SIG-M5 treated with dmso at 0.1 percent for 504 hours (cell line): ENCODE measurements around the gene DECR2.

Source experiments
- DNase-seq: peaks from one replicate; lab custom pipeline; 2025; ENCODE audit not compliant: unreplicated experiment; lab: John Stamatoyannopoulos, UW

The DECR2 gene

DNA sequence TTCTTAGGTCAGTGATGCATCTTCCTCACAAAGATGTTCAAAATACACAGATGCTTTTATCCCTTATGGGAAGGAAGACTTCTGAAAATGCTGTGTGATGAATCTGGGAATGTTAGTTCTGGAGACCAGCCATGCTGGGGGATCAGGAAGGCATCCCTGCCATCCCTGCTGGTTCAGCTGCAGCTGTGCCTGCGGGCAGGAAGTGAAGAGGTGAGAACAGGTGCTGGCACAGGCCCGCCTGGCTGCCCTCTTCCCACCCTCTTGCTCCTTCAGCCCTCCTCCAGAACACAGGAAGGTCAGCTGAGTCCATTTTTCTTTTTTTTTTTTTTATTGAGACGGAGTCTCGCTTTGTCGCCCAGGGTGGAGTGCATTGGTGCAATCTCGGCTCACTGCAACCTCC lies 38.9 kb downstream of the DECR2 start:
- no peak for DNase-seq

DNA sequence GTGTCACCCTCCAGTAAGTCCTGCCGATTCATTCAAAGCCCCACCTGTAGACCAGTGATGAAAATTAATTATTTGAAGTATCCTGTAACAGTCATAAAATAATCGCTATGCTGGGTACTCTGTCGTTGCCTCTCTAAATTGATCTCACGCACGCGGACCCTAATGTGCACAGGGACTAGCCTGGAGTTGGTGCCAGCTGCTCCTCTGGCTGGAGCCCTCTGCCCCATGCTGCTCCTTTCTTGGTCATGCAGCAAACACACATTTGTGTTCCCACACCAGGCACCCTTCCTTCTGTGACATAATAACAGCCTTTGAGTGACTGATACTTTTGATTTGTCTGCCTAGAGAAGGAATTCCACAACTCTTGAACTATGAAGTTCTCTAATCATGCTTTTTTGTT lies 39.8 kb downstream of the DECR2 start:
- no peak for DNase-seq

DNA sequence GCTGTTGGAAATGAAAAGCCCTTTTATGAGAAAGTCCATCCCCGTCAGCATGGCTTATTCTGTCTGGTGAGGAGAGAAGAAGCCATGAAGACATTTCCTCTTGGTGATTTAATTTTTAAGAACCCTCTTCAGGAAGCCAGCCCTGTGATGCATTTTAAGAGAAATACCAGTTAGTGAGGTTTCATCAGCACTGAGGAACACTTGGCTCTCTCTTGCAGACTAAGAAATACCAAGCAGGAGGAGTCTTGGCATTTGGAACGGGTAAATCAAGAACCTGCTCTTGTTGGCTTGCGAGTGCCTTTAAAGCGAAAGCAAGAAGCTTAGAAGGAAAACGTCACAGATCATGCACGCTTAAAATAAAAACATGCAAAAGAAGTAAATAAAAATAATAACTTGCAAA lies 41.3 kb downstream of the DECR2 start:
- DNase-seq, result no peak

DNA sequence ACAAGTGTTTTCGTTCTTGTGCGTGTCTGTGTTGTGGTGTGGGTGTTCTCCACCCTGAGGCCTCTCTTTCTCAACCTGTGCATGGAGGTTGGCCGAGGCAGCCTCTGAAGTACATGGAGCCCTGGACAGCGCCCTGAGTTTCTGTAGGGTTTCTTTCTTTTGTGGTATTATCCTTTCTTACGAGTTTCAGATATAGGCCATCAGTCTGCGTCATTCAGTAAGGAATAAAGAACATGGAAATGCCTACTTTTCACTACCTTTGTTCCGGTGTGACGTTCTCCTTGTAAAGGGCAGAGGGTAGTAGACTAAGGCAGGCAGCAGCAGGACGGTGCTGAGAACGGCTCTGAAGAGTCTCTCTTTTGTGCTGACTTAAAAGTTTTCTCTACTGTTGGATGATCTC lies 42.3 kb downstream of the DECR2 start:
- no peak for DNase-seq

DNA sequence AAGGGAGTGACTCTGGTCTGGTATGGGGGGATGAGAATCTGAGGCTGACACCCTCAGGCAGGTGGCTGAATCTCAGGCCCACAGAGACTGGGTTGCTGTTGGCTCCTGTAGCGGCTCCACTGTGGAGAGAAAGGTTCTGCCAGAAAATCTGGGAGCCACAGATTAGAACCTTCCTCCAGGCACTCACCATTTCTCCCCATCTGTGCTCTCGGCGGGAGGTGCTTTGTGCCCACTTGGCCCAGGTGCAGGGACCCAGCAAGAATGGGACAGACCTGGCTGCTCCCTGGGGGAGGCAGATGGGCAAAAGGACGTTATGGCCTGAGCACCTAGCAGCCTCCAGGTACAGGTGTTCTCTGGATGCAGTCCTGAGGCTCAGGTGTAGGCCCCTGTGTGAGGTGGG lies 43.9 kb downstream of the DECR2 start:
- no peak for DNase-seq

DNA sequence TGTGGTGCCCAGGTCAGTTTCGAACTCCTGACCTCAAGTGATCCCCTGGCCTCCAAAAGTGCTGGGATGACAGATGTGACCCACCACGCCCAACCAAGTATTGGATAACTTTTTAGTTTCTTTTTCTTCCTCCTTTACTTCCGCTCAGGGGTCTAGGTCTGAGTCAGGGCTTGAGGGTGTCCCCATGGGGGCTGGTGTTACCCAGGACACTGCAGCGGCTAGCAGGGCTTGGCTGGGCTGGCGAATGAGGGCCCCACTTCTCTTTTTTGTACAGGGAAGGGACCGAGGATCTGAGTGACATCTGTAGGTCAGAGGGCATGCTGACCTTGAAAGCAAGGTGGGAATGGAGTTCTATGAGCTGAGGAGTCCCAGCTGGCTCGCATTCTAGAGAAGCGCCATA lies 48.7 kb downstream of the DECR2 start:
- no peak for DNase-seq

DNA sequence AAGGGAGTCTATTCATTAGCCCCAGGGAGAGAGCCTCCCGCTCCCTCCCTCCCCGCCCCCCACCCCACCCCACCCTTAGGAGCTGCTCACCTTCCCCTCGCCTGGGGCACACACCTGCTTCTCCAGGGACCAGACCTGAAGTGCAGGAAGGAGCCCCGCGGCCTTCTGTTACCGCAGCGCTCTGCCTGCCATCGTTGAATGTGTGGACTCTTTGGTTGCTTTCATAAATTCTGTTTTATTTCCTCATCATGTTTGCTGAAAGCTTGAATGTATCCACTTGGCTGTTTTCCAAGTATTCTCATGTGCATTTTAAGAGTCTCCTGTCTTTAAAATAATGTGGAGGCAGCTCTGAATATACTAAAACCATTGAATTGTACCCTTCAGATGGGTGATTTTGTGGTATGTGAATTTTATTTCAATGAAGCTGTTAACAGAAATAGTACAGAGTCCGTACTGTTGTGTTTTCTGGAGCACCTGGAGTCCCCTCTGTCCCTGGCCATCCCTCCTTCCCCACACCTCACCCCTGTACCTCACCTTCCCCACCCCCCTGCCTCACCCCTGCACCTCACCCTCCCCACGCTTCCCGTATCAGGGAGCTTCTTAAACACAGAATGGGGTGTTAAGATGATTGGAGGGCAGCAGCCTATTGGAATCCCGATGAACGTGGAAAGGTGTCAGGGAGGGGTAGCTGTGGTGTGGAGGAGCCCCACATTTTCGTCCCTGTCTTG lies 49.3 kb downstream of the DECR2 start:
- DNase-seq, result no peak

DNA sequence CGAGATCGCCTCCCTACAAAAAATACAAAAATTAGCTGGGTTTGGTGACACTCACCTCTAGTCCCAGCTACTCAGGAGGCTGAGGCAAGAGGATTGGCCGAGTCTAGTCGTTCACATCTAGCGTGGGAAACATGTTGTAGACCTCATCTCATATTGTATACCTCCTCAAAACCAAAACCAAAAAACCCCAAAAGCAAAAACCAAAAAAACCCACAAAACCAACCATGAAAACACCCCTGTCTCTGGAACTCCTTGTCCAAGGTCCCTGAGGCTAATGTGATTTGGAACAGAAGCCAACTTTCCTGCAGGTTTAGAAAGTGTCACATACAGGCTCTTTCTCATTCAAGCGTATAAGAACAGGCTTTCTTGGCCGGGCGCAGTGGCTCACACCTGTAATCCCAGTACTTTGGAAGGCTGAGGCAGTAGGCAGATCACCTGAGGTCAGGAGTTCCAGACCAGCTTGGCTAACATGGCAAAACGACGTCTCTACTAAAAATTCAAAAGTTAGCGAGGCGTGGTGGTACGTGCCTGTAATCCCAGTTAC lies 52.8 kb downstream of the DECR2 start:
- no peak for DNase-seq

DNA sequence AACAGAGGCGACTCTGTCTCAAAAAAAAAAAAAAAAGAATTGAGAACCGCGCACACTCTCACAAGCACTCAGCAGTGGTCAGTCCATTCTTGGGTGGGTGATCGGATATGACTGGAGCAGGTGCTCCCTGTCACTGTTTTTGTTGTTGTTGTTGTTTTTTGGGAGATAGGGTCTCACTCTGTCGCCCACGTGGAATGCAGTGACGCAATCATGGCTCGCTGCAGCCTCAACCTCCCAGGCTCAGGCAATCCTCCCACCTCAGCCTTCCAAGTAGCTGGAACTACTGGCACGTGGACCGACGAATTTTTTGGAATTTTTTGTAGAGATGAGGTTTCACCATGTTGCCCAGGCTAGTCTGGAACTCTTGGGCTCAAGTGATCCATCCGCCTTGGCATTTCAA lies 53.8 kb downstream of the DECR2 start:
- DNase-seq, result no peak

DNA sequence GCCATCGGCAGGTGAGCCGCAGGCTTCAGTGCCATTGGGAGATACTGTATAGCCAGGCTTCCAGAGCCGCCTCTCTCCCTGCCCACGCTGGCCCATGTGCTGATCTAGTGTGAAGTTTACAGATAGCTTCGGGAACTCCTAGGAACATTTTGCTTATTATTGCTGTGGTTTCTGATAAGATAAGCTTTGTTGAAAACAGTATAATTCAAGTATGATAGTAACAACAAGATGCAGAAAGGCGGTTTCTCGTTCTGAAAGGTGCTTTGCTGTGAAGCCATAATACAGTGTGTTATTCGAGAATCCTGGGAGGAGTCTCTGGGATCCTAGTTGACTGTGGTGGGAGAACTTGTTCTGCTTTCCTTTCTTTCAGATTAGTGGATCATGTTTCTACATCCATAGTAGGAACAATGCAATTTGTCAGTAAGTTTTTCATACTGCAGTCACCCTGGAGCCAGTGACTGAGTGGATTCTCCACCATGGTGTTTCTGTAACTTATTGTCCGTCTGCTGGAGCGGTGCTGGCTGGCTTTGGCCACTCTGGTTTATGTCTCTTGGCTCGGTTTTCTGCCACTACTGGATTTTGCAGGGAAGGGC lies 55.3 kb downstream of the DECR2 start:
- peak; percentile 5 for DNase-seq

DNA sequence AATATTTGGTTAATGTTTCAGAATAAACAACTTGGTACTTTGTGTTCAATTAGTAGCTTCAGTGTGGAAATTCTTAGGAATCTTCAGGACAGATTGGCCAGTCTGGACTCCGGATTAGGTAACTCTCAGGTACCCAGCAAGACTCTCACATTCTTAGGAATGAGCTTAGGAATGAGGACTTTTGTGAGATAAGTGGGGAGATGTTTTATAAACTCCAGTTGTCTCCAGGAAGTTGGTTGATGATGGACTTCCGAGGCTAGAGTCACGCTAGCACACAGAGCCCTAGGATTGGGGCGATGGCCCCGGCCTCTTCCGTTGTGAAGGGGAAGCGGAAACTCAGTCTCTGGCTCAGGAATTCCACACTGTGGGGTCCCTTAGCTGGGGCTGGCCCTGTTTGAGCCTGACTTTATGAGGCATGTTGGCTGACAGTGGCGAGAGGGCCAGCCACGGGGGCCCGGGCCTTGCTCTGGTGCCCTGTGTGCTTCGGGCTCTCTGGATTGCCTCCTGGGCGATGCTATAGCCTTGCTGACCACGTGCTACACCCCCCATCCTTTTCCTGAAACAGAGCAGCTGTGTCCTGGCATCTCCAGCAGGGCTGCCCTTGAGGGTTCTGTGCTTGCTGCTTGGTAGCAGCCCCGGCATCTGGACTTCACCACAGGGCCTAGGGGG lies 56.2 kb downstream of the DECR2 start:
- no peak for DNase-seq

DNA sequence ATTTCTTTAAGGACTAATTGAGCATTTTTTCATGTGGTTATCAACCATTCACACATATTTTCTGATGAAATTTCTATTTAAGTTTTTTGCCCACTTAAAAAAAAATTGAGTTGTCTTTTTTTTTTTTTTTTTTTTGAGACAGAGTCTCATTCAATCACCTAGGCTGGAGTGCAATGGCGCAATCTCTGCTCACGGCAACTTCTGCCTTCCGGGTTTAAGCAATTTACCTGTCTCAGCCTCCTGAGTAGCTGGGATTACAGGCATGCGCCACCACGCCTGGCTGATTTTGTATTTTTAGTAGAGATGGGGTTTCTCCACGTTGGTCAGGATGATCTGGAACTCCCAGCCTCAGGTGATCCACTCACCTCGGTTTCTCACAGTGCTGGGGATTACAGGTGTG lies 58.1 kb downstream of the DECR2 start:
- DNase-seq, result no peak

DNA sequence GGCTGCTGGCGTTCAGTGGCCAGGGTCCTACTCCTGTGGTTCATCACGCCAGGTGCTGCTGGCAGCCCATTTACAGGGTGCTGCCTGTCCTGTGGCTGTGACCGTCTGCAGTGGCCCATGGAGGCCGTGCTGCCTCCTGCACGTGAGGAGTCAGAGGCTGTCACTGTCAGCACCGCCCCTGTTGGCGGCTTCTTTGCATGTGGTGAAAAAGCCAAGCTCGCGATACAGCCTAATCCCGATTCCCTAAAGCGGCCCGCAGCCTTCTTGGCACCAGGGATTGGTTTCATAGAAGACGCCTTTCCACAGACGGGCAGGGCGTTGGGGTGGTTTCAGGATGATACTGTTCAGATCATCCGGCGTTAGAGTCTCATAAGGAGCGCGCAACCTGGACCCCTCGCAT lies 59.1 kb downstream of the DECR2 start:
- no peak for DNase-seq
